B cell (primary cell): ENCODE measurements around the gene CAPS. TPM values are rescaled to one million over a fixed set of nuclear protein-coding genes. Genes with fewer than 3 reads are reported as not detected.

Experiments used
- ATAC-seq: fragments of 200-7000 bp; cut with Tn5 transposase; one replicate; pipeline ENCODE4 v1.10.0; 2021; ENCODE audit warnings: low read depth, mild to moderate bottlenecking, moderate number of reproducible peaks, moderate library complexity
- CTCF ChIA-PET: fragments of 350-600 bp; sonication (Branson Sonifier 250); formaldehyde crosslinking; loops from one replicate; lab custom pipeline; 2021; ENCODE audit warnings: antibody characterized with exemption, inconsistent platforms; lab: Charles Lee
- POLR2A ChIA-PET: fragments of 350-600 bp; sonication (Branson Sonifier 250); formaldehyde crosslinking; loops from one replicate; lab custom pipeline; 2021; ENCODE audit warnings: antibody characterized with exemption; lab: Charles Lee
- DNase-seq: peaks from one replicate; pipeline ENCODE4 v3.0.0; 2013
- H2AFZ ChIP-seq: 2 replicates; pipeline ENCODE4 v1.6.1; 2012; ENCODE audit warnings: mild to moderate bottlenecking, low read depth, low read length; ENCODE audit not compliant: insufficient read depth, poor library complexity, severe bottlenecking
- H3K27ac ChIP-seq, 2 donors: 1 replicate in 1 of 2; 2 replicates in 1 of 2; pipeline ENCODE4 v1.5.1; 2012 to 2013; ENCODE audit warnings: low read length in 2 of 2, mild to moderate bottlenecking in 2 of 2, moderate library complexity in 1 of 2
- H3K27me3 ChIP-seq, 4 experiments: fragments of 200-600 bp in 1 of 4; sonication (generic) in 1 of 4; replicated peaks in 1 of 4; 1 replicate in 2 of 4; 2 replicates in 2 of 4; pipeline versions ENCODE4 v1.6.1 to v1.7.0; 2013 to 2016; ENCODE audit warnings: low read length in 3 of 4, mild to moderate bottlenecking in 2 of 4, mixed read lengths in 1 of 4, moderate library complexity in 1 of 4; ENCODE audit not compliant: insufficient read depth in 4 of 4, control insufficient read depth in 3 of 4; ENCODE audit errors: control extremely low read depth in 1 of 4
- H3K36me3 ChIP-seq, 2 experiments: replicated peaks in 1 of 2; 1 replicate in 1 of 2; 2 replicates in 1 of 2; pipeline versions ENCODE4 v1.6.1 to v1.7.1; 2013; ENCODE audit warnings: low read length in 1 of 2; ENCODE audit not compliant: insufficient read depth in 2 of 2, control insufficient read depth in 1 of 2; ENCODE audit errors: control extremely low read depth in 1 of 2, extremely low read depth in 1 of 2
- H3K4me1 ChIP-seq, 2 donors: fragments of 200-600 bp in 1 of 2; sonication (generic) in 1 of 2; 1 replicate in 1 of 2; 2 replicates in 1 of 2; pipeline versions ENCODE4 v1.5.1 to v1.6.1; 2013 to 2017; ENCODE audit warnings: low read length in 2 of 2; ENCODE audit not compliant: control insufficient read depth in 2 of 2, insufficient read depth in 2 of 2
- H3K4me2 ChIP-seq: replicated peaks from 2 replicates; pipeline ENCODE3; 2012; ENCODE audit warnings: mild to moderate bottlenecking, low read depth, low read length; ENCODE audit not compliant: poor library complexity, severe bottlenecking
- H3K4me3 ChIP-seq, 5 experiments: fragments of 200-600 bp in 1 of 5; sonication (generic) in 1 of 5; 1 replicate in 3 of 5; 2 replicates in 2 of 5; pipeline versions ENCODE4 v1.5.1 to v1.7.0; 2011 to 2016; ENCODE audit warnings: low read length in 4 of 5, mild to moderate bottlenecking in 4 of 5, low read depth in 2 of 5, control low read depth in 1 of 5, moderate library complexity in 1 of 5; ENCODE audit not compliant: insufficient read depth in 1 of 5; ENCODE audit errors: control extremely low read depth in 1 of 5, extremely low read depth in 1 of 5
- H3K79me2 ChIP-seq: fragments of 200-600 bp; sonication (generic); one replicate; pipeline ENCODE4 v1.6.0; 2016; ENCODE audit warnings: low read length; ENCODE audit not compliant: control insufficient read depth, insufficient read depth
- H3K9ac ChIP-seq: fragments of 200-600 bp; sonication (generic); 2 replicates; pipeline ENCODE4 v1.6.1; 2017; ENCODE audit warnings: mild to moderate bottlenecking, low read length, moderate library complexity
- H3K9me3 ChIP-seq, 3 donors: one replicate each; pipeline versions ENCODE4 v1.6.1 to v1.7.1; 2013; ENCODE audit warnings: low read length in 2 of 3; ENCODE audit not compliant: control insufficient read depth in 2 of 3, insufficient read depth in 1 of 3; ENCODE audit errors: control extremely low read depth in 1 of 3
- H4K20me1 ChIP-seq: 2 replicates; pipeline ENCODE4 v1.6.0; 2012; ENCODE audit warnings: mild to moderate bottlenecking, low read length; ENCODE audit not compliant: insufficient read depth, control insufficient read depth, poor library complexity, severe bottlenecking
- H3K27ac Mint-ChIP-seq: one replicate; pipeline ENCODE4 v1.8.0; 2021; ENCODE audit warnings: mixed read lengths
- H3K27me3 Mint-ChIP-seq: one replicate; pipeline ENCODE4 v1.8.0; 2021; ENCODE audit warnings: mixed read lengths
- H3K4me1 Mint-ChIP-seq: one replicate; pipeline ENCODE4 v1.8.0; 2021; ENCODE audit warnings: mixed read lengths
- H3K4me3 Mint-ChIP-seq: one replicate; pipeline ENCODE4 v1.8.0; 2021; ENCODE audit warnings: mixed read lengths
- H3K9me3 Mint-ChIP-seq: one replicate; pipeline ENCODE4 v1.8.0; 2022; ENCODE audit warnings: mixed read lengths; ENCODE audit not compliant: insufficient read depth
- CTCF ChIP-seq: fragments of 200-600 bp; IDR thresholded peaks from one replicate; pipeline ENCODE4 v1.8.0; 2022; ENCODE audit warnings: antibody characterized with exemption, mild to moderate bottlenecking
- EZH2 ChIP-seq: IDR thresholded peaks from 2 replicates; pipeline ENCODE4 v1.6.1; 2012; ENCODE audit warnings: borderline replicate concordance, low read depth, mild to moderate bottlenecking, moderate library complexity, low read length; ENCODE audit not compliant: insufficient read depth, poor library complexity, severe bottlenecking
- WGBS: methylation state at CpG from one replicate; pipeline ENCODE4 v1.1.5; 2013; ENCODE audit warnings: missing lambda C conversion rate; ENCODE audit not compliant: insufficient coverage; 5-methylcytosine and 5-hydroxymethylcytosine counted together
- intact Hi-C: fragments of 100-400 bp; cut with micrococcal nuclease; formaldehyde crosslinking; loops from one replicate; pipeline ENCODE4 v1.10.0; 2022
- polyA plus RNA-seq: library from polyadenylated mRNA; depleted of rRNA; stranded (reverse); fragments of >200 nt; gene quantifications from 2 replicates; pipeline ENCODE4 v1.2.3, GENCODE V29; 2012
- total RNA-seq, 2 donors: library from RNA; stranded (reverse); fragments of 120-200 nt in 1 of 2; gene quantifications; 1 replicate in 1 of 2; 2 replicates in 1 of 2; pipeline versions ENCODE4 v1.2.3 to v1.2.4, GENCODE V29; 2013 to 2022

Gene CAPS
- total and polyA plus RNA-seq, 2 donors (not counting 1 experiment from before 2014, with no cell fraction given), result 40.0 to 65.7 TPM

- Histone ChIP-seq H3K9ac (no peak overlapping the region), H3K27me3 (no peaks in the 10 kb centered on the region), H3K79me2 (peaks cover 75% of the 10 kb centered on the region), H3K4me2 (no peak overlapping the region), H3K4me3 (no peak overlapping the region), H4K20me1 (peaks cover 92% of the 10 kb centered on the region), H3K27ac (no peak overlapping the region), H3K4me1 (no peaks in the 10 kb centered on the region), H3K36me3 (peaks cover 2 to 54% of the 10 kb centered on the region in 2 experiments), H2AFZ (no peak overlapping the region), H3K9me3 (no peaks in the 10 kb centered on the region)
- no peaks in the 10 kb centered on the region for H3K9me3 Mint-ChIP-seq
- intact Hi-C loops, result no loop called here
- DNase-seq (no peak), ATAC-seq (no peak)
- WGBS, result 99% methylated on average over 11 of the region's 11 CpGs
- peaks cover 1% of the 10 kb centered on the region for H3K4me1 Mint-ChIP-seq
- H3K4me3 Mint-ChIP-seq, result no peak overlapping the region
- no peaks in the 10 kb centered on the region for H3K27me3 Mint-ChIP-seq
- POLR2A ChIA-PET, result no interaction called here
- TF ChIP-seq CTCF, result no peak
- TF ChIP-seq EZH2, result no peak
- CTCF ChIA-PET, result interaction anchor here (0.8 kb wide), 1 partner anchor 26 kb away, joined by 3 read pairs; no protein-coding TSS in a partner anchor
- no peak overlapping the region for H3K27ac Mint-ChIP-seq
Measured at GRCh38 chr19:5941673-5942072, 27.6 kb downstream of the CAPS start.

DNA sequence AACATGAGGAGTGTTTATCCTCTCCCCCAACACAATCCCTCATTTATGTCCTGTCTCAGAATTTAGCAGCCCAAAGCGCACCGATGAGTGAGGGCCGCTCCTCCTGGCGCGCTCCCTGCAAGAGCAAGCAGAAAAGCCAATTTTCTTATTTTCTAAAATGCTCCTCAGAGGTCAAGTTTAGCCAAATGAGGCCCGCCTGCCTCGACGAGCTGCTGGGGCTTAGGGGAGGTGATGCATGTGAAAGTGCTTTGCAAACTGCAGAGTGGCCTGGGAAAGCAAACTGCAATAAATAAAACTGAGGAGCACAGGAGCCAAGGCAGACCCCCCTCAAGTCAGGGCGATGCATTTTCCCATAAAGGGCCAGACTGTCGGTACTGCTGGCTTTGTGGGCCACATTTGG lies 29.0 kb downstream of the CAPS start:
- ATAC-seq (no peak), DNase-seq (no peak)
- Histone ChIP-seq H3K4me2 (no peak overlapping the region), H3K4me1 (no peaks in the 10 kb centered on the region), H3K79me2 (peaks cover 80% of the 10 kb centered on the region), H3K9ac (no peak overlapping the region), H3K4me3 (no peak overlapping the region), H3K27me3 (no peaks in the 10 kb centered on the region), H3K27ac (no peak overlapping the region), H3K9me3 (no peaks in the 10 kb centered on the region), H3K36me3 (peaks cover 2 to 48% of the 10 kb centered on the region in 2 experiments), H4K20me1 (peaks cover 94% of the 10 kb centered on the region), H2AFZ (no peak overlapping the region)
- POLR2A ChIA-PET, result no interaction called here
- H3K27ac Mint-ChIP-seq, result no peak overlapping the region
- no peaks in the 10 kb centered on the region for H3K27me3 Mint-ChIP-seq
- 96% methylated on average over 8 of the region's 10 CpGs for WGBS
- H3K9me3 Mint-ChIP-seq, result no peaks in the 10 kb centered on the region
- no peak overlapping the region for H3K4me3 Mint-ChIP-seq
- TF ChIP-seq EZH2, result no peak
- TF ChIP-seq CTCF, result no peak
- H3K4me1 Mint-ChIP-seq, result peaks cover 5% of the 10 kb centered on the region
- intact Hi-C loops, result no loop called here
- CTCF ChIA-PET, result no interaction called here
